Stimulated activated CD4-positive, alpha-beta T cell treated with anti-CD3 and anti-CD28 coated beads, Interleukin-15, amount 100 ng/mL, for 1 hour (primary cell): Measurements from ENCODE around the gene CTXN1.

Source experiments
- DNase-seq, 2 donors: peaks; one replicate each; pipeline ENCODE4 v3.0.0-alpha.2; 2020; ENCODE audit warnings: low read depth in 1 of 2, low spot score in 1 of 2

CTXN1 gene

GRCh38 chr19:7877249-7877836 lies 48.6 kb downstream of the CTXN1 start:
- no peak for DNase-seq

- no peak for DNase-seq
Measured at GRCh38 chr19:7874897-7875273, 51.0 kb downstream of the CTXN1 start.
